Vagina (tissue), 2 donors: Measurements from ENCODE around the gene CCDC137.

ENCODE experiments used
- POLR2A ChIP-seq, 2 donors: fragments of 450-650 bp; IDR thresholded peaks; one replicate each; pipeline ENCODE4 v1.6.1; 2017; ENCODE audit warnings: antibody characterized with exemption in 2 of 2, mild to moderate bottlenecking in 2 of 2, moderate library complexity in 2 of 2
- POLR2AphosphoS5 ChIP-seq, 2 donors: sonication (generic); formaldehyde crosslinking; IDR thresholded peaks; one replicate each; pipeline ENCODE4 v1.9.0; 2017; ENCODE audit warnings: antibody characterized with exemption in 2 of 2, mild to moderate bottlenecking in 2 of 2, low read depth in 1 of 2; ENCODE audit not compliant: insufficient read depth in 1 of 2
- TF ChIP-seq, protein P1 (sequence below), 3 experiments: fragments of 450-650 bp in 2 of 3; fragments of 200-600 bp in 1 of 3; sonication (generic) in 1 of 3; IDR thresholded peaks; one replicate each; pipeline ENCODE4 v1.5.1; 2017 to 2019; ENCODE audit warnings: antibody characterized with exemption in 3 of 3, mild to moderate bottlenecking in 2 of 3, moderate library complexity in 2 of 3

DNA sequence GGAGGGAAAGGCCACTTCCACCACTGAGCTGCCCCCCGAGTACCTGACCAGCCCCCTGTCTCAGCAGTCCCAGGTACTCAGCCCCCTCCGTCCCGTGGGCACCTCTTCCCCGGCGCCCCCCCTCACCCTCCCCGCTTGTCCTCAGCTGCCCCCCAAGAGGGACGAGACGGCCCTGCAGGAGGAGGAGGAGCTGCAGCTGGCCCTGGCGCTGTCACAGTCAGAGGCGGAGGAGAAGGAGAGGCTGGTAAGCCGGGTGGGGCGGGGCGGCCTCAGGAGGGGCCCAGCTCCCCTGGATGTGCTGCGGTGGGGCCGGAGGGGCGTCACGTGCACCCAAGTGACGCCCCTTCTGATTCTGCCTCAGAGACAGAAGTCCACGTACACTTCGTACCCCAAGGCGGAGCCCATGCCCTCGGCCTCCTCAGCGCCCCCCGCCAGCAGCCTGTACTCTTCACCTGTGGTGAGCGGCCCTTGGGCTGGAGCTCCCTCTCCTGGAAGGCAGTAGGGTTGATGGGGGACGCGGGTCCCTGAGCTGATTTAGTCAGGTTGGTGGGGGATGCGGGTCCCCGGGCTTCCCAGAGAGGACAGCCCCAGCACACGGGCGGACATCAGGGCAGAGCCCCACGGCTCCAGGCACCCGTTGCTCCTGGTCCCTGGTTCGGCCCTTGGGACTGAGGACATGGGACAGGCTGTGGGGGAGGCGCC lies 27.1 kb downstream of the CCDC137 start:
- TF ChIP-seq, protein P1, sequence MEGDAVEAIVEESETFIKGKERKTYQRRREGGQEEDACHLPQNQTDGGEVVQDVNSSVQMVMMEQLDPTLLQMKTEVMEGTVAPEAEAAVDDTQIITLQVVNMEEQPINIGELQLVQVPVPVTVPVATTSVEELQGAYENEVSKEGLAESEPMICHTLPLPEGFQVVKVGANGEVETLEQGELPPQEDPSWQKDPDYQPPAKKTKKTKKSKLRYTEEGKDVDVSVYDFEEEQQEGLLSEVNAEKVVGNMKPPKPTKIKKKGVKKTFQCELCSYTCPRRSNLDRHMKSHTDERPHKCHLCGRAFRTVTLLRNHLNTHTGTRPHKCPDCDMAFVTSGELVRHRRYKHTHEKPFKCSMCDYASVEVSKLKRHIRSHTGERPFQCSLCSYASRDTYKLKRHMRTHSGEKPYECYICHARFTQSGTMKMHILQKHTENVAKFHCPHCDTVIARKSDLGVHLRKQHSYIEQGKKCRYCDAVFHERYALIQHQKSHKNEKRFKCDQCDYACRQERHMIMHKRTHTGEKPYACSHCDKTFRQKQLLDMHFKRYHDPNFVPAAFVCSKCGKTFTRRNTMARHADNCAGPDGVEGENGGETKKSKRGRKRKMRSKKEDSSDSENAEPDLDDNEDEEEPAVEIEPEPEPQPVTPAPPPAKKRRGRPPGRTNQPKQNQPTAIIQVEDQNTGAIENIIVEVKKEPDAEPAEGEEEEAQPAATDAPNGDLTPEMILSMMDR (IDR thresholded peaks at IDR 0.05), result no peak
- TF ChIP-seq POLR2AphosphoS5 (IDR thresholded peaks at IDR 0.05; ENCODE audit: insufficient read depth in 1 of 2, low read depth in 1 of 2), result no peak
- TF ChIP-seq POLR2A (IDR thresholded peaks at IDR 0.05), result no peak
